GM12872 (cell line): ENCODE measurements around the gene GIGYF2.

ENCODE experiments used
- CTCF ChIP-seq: IDR thresholded peaks from 3 replicates; pipeline ENCODE4 v1.5.1; 2011; ENCODE audit warnings: low read depth, mild to moderate bottlenecking, low read length, moderate library complexity; ENCODE audit not compliant: insufficient read depth

Gene GIGYF2

DNA sequence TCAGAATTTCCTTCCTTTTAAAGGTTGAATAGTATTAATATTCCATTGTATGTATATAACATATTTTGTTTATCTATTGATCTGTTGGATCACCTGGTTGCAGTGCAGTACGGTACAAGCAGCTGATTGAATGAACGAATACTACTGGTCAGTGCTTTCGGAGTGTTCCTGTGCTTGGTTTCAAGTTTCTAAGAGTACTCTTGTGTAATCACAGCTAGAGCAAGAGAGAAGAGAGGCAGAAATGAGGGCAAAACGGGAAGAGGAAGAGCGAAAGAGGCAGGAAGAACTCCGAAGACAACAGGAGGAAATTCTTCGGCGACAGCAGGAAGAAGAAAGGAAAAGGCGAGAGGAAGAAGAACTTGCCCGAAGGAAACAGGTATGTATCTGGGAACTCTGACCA is 119.5 kb downstream of the GIGYF2 start:
- TF ChIP-seq CTCF: no peak

GRCh38 chr2:232817756-232818155 is 120.6 kb downstream of the GIGYF2 start:
- TF ChIP-seq CTCF: no peak

GRCh38 chr2:232829988-232830387 is 132.9 kb downstream of the GIGYF2 start:
- TF ChIP-seq CTCF: no peak

GRCh38 chr2:232831496-232831895 is 134.4 kb downstream of the GIGYF2 start:
- TF ChIP-seq CTCF: no peak

- TF ChIP-seq CTCF: no peak
Observed at GRCh38 chr2:232833830-232834229, 136.7 kb downstream of the GIGYF2 start.

DNA sequence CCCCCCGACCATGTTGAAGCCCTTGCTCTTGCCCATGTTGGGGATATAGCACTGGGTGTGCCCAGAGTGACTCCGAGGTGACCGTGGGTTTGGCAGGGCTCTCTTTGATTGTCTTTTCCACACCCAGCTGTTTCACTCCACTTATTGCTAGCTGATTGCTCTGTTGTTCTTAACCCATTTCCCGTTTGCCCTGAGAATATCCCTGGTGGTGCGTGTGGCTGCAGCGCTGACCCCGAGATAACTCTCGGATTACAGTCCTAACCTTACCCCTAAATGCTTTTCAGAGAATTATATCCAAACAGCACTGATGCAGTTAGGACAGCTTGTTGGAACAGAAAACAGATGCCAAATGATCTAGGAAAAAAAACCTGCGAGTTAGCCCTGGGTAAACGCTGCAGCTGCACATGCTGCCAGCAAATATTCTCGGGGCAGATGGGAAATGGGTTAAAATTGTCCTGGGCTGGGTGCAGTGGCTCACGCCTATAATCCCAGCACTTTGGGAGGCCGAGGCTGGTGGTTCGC is 138.6 kb downstream of the GIGYF2 start:
- no peak for TF ChIP-seq CTCF

- TF ChIP-seq CTCF: no peak
Observed at GRCh38 chr2:232836934-232837333, 139.8 kb downstream of the GIGYF2 start.

- TF ChIP-seq CTCF: no peak
Observed at GRCh38 chr2:232838406-232838874, 141.3 kb downstream of the GIGYF2 start.
